CD4-positive, alpha-beta T cell treated with Interleukin-1 beta for 1 hour (primary cell): ENCODE measurements around the gene AP2B1.
"Not testable (repeated sequence)": the region's sequence is repeated elsewhere in the genome, so short reads cannot be mapped to it uniquely, and the experiment has no call there.

ENCODE experiments used
- DNase-seq, 2 donors: peaks; one replicate each; pipeline ENCODE4 v3.0.0-alpha.2; 2020 to 2022

AP2B1 gene

GRCh38 chr17:35645923-35646322, 58.8 kb downstream of the AP2B1 start:
- no peak for DNase-seq

- no peak for DNase-seq
Observed at GRCh38 chr17:35651467-35651866, 64.3 kb downstream of the AP2B1 start.

- no peak for DNase-seq
Observed at GRCh38 chr17:35653619-35654361, 66.7 kb downstream of the AP2B1 start.

GRCh38 chr17:35655303-35655702, 68.2 kb downstream of the AP2B1 start:
- no peak for DNase-seq

GRCh38 chr17:35660902-35661301, 73.8 kb downstream of the AP2B1 start:
- DNase-seq = no peak

- no peak for DNase-seq
Observed at GRCh38 chr17:35664685-35665084, 77.6 kb downstream of the AP2B1 start.

GRCh38 chr17:35665662-35666061, 78.5 kb downstream of the AP2B1 start:
- no peak for DNase-seq

- DNase-seq = no peak
Observed at GRCh38 chr17:35666070-35666469, 78.9 kb downstream of the AP2B1 start.

GRCh38 chr17:35666967-35667532, 79.9 kb downstream of the AP2B1 start:
- DNase-seq = no peak

- no peak for DNase-seq
Observed at GRCh38 chr17:35668802-35669201, 81.7 kb downstream of the AP2B1 start.

GRCh38 chr17:35674552-35674951, 87.4 kb downstream of the AP2B1 start:
- DNase-seq = no peak

- no peak for DNase-seq
Observed at GRCh38 chr17:35676441-35676840, 89.3 kb downstream of the AP2B1 start.

- no peak for DNase-seq
Observed at GRCh38 chr17:35679007-35679682, 92.0 kb downstream of the AP2B1 start.

- no peak for DNase-seq
Observed at GRCh38 chr17:35683591-35683990, 96.5 kb downstream of the AP2B1 start.

GRCh38 chr17:35684055-35684802, 97.1 kb downstream of the AP2B1 start:
- DNase-seq = no peak

GRCh38 chr17:35692512-35693210, 105.5 kb downstream of the AP2B1 start:
- DNase-seq = no peak

GRCh38 chr17:35693662-35694061, 106.5 kb downstream of the AP2B1 start:
- DNase-seq = no peak

GRCh38 chr17:35694906-35695305, 107.8 kb downstream of the AP2B1 start:
- no peak for DNase-seq

GRCh38 chr17:35695613-35696012, 108.5 kb downstream of the AP2B1 start:
- no peak for DNase-seq

- no peak for DNase-seq
Observed at GRCh38 chr17:35698800-35699199, 111.7 kb downstream of the AP2B1 start.

GRCh38 chr17:35700150-35700549, 113.0 kb downstream of the AP2B1 start:
- DNase-seq = no peak

- DNase-seq = no peak
Observed at GRCh38 chr17:35701491-35701890, 114.4 kb downstream of the AP2B1 start.

GRCh38 chr17:35703308-35703707, 116.2 kb downstream of the AP2B1 start:
- DNase-seq = not testable (repeated sequence)
